Kidney tubule cell (primary cell): ENCODE results near the gene TMSB15C.
A peak's percentile ranks its signal among the peaks of the same experiment; 100 is the strongest.
"Not testable (repeated sequence)": the region's sequence is repeated elsewhere in the genome, so short reads cannot be mapped to it uniquely, and the experiment has no call there.

ENCODE experiments used
- DNase-seq: peaks from one replicate; pipeline ENCODE4 v3.0.0-alpha.2; 2018; ENCODE audit warnings: low spot score

Gene TMSB15C

DNA sequence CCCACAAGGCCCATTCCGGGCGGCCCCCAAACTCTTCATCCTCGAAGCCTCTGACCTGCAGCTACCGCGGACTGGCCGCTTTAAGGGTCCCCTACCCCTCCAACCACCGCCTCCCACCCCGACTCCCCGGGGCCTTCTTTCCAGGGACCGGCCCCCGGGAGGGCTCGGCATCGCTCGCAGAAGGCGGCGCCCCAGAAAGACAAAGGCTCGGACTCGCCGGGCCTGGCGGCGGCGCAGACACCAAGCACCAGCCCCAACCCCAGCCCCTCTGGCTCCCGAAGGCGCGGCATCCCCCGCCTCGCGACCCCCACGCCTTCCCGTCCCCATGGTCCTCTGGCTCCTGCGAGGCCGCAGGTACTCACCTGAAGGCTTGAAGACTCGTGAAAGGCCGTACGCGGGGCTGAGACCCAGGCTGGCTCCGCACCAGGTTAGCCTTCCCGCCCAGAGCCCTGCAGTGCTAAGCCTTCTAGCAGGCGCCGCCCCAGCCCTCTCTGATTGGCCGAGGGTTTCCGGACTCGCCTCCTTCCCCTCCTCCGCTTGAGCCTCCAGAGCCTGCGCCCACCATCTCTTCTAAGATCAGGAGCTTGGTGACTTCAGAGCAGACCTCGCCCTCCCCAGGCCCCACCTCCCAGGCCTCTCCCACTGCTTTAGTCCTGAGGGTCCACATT lies at the start of gene TMSB15C:
TMSB15C (minus strand) TSS at position 459 of the 668 bp plus-strand sequence.
- not testable (repeated sequence) for DNase-seq

DNA sequence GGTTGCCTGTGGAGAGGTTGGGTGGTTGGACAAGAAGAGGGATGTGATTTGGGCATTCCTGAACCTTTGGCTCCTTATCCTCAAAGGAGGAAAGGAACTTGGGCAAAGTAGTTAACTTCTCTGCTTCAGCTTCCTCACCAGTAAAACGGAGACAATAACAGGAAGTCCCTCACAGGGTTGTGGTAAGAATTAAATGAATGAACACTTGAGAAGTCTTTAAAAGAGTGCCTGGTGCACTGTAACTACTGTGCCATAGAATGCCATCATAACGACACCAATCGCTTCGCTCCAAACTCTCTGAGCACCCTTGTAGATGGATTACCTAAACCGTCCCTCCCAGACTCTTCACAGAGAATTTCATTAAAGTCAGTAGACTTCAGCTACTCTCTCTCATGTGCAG lies 46.8 kb upstream of the TMSB15C start:
- no peak for DNase-seq

DNA sequence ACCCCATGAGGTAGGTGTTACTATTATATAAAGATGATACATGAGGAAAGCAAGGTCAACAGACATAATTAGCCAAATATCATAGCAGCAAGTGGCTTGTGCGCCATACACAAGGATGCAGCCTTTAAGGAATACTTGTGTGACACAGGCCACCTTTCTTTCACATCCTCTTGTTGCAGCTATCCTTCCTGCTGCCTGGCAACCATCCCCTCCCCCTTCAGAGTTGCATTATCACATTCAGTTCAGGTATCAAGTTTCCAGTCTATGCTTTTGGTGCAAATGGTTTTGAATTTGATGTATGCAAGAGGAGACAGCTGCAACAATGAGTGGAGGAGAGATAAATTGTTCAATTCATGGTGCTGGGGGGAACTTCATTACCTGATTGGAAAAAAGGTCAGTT lies 42.7 kb upstream of the TMSB15C start:
- no peak for DNase-seq

- DNase-seq = no peak
Observed at GRCh38 chrX:104117759-104118158, 41.7 kb upstream of the TMSB15C start.

DNA sequence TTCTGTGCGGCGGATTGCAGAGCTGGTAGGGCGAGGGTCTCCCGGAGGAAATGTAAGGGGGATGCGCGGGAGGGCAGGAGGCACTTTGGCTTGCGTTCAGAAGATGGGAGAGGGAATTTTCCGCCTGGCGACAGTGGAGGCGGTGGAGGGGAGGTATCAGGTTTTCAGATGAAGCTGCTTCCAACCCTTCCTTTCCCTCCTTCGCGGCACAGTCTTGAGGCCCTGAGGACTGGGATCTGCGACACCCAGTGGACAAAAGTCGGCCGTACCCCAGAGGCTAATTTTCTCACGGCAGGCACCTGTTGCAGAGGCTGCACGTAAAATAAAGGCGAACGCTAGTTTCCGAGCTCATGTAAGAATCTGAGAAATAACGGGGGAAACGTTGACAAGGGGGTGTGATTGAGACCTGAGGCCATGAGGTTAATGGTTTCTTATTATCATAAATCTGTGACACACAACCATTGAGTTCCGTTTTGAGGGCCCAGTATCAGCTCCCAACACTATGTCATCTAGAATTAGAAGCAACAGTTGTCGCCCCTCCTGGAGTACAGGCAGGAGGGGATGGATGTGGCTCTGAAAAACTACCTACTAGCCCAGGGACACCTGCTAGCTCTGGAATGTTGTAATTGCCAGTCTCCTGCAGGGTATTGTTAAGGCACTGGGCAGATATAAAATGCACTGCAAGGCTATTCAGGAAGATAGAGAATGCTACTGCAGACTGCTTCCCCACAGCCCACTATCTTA lies 37.4 kb upstream of the TMSB15C start:
- peak; percentile 67 for DNase-seq

DNA sequence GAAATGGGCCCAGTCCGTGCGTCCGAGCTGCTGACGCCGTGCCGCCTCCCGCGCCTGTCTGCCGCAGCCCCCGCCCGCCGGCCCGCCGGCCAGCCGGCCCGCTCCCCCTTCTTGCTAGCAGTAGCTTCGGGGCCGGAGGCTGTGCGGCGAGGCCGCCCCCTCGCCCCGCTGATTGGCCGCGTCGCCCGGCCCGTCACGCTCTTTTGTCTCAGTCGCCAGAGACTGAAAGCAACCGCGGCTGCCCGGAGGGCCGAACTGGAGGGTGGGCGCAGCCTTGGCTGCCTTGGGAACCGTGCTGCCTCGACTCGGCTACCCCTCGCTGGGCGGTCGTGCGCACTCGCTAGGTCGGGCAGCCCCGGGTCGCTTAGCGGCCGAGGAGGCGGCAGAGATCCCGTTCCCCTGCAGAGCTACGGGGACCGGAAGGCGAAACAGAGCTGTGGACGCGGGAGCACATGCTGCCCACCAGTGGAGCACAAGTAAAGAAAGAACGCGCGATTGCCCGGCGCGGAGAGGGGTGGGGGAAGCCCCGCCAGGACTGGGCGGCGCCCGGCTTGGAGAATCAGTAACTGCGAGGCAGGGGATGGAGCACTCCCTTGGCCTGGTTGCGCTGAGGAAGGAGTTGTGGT lies 36.4 kb upstream of the TMSB15C start, which contains the start of gene ZCCHC18:
ZCCHC18 (plus strand) TSS at position 198 of the 626 bp plus-strand sequence. CDS start 1,589 bp downstream, outside the sequence.
- DNase-seq = peak; percentile 65

DNA sequence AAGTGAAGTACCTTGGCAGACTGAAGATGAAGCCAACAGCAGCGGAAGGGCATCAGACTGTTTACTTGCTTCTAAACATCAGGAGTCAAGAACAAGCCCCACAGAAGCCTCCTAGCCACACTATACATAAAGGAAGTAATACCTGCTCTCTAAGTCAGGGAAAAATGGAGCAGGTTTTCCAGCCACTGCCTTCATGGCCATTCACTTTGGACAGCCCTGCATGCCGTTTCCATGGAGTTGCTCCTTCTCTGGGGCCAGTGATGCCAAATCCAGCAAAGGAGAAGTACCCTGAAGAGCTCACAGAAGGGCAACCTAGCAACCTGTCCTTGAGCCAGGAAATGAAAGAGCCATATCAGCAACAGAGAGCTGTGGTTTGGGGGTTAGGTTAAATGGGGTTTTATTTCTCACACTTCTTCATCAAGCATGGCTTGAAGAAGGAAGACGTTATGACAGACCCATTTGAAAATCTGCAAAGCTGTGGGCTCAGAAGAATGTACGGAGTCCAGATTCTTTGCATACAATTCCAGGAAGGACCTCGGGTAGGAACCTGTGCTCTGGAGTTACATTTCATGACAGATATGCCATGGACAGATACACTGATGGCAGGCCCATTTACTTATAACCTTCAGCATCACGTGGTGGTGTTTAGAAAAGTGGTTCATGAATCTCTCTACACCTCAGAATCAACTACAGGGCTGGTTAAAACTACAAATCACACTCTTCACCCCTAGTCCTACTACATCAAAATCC lies 34.6 kb upstream of the TMSB15C start:
- DNase-seq = not testable (repeated sequence)

DNA sequence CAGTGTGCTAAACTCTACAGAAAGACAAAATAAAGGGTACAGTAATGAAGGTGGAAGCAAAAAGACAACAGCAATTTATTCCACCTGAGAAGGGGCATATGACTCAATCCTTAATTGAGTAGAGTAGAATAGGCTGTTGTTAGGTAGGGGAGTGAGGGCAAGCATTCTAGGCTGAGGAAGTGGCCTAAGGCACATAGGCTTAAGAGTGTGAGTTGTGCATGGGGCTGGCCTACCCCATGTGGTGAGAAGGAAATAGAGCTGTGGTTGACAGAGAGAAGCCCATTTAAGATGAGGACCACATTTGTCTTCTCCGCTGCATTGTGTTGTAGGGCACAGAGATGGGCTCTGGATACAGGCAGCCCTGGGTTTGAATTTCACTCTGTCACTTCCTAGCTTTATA lies 32.9 kb upstream of the TMSB15C start:
- no peak for DNase-seq

DNA sequence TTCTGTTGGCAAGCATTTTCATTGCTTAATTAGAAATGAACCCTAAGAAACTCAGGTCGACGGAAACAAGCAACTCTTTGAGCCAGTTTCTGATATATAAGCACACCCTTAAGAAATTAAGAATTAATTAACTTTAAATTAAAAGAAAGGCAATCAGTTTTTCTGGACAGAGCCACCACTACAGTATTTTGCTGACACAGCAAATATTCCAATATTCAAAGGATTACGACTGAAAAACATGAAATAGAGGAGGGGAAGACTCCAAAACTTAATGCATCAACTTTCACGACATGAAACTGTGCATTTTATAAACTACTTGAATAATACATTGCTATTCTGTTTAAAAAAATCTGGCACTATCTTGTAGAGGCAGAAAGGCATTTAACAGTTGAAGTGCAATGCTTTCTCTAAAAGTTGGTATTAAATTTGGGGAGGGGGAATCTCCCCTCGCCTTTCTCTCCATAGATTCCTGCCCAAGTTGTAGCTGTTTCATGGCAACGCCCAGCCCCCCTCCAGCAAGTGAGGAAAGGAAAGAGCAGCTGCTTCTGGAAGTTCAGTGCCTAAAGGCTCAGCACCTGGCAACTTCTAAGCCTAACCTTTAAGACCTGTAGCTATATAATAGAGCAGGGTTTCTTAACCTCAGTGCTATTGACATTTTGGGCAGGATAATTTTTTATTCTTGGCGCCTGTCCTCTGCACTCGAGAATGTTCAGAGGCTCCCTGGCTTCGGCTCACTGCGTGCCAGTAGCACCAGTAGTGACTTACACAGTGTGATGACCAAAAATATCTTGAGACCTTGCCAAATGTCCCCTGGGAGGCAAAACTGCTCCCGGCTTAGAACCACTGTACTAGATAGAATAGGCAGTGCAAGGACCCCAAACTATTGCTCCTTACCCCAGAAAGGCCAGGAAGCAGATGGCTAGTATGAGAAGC lies 29.6 kb upstream of the TMSB15C start:
- DNase-seq = no peak

DNA sequence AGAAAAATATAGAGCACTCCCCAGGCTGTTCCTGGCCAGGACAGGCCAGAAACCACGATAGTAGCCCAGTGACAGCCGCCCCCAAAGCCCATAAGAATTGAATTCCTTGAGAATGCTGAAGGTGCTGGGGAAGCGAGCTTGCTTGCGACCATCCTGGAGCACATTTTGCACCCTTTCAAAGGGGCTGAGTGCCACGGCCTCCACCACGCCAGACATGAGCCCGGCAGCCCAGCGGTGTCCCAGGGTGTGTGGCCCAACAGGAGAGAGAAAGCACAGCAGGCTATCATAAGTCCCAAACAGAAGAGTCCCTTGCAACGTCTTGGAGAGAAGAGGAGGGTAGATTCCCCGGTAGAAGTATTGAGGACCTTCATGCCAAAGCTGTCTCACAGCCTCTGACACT lies 28.6 kb upstream of the TMSB15C start:
- no peak for DNase-seq

- no peak for DNase-seq
Observed at GRCh38 chrX:104098919-104099318, 22.9 kb upstream of the TMSB15C start.

DNA sequence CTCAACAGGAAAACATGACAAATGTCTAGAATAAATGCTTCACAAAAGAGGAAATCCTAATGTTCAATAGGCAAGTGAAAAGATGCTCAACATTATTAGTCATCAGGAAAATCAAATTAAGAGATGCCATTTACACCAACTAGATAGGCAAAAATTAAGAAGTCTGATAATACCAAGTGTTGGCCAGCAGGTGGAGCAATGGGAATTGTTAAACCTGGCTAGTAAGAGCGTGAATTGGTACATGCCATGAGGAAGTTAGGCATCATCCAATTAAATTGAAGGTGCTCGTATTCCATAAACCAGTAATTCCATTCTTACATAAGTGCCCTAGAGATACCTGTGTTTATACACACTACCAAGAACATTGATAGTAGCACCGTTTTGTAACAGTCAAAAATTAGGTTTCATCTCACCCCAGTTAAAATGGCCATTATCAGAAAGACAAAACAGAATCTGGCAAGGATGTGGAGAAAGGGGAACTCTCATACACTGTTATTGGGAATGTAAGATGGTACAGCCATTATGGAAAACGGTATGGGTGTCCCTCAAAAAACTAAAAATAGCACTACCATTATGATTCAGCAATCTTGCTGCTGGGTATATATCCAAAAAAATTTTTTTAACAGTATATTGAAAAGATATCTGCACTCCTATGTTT lies 22.2 kb upstream of the TMSB15C start:
- peak; percentile 67 for DNase-seq

DNA sequence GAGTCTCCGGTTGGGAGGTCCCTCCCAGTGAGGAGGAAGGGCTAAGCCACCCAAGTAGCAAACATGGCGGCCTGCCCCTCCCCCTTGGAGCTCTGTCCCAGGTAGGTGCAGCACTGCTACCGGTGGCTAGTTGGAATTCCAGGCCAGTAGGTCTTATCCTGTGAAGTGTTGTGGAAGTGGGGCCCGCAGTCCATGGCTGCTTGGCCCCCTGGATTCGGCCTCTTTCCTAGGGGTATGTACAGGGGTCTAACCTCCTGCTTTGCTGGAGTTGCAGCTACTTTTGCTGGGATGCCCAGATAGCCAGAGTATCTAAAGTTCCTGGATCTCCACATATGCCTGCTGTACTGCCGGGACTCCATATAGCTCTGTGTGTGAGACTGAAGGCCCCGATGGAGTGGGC lies 9.9 kb upstream of the TMSB15C start:
- no peak for DNase-seq

DNA sequence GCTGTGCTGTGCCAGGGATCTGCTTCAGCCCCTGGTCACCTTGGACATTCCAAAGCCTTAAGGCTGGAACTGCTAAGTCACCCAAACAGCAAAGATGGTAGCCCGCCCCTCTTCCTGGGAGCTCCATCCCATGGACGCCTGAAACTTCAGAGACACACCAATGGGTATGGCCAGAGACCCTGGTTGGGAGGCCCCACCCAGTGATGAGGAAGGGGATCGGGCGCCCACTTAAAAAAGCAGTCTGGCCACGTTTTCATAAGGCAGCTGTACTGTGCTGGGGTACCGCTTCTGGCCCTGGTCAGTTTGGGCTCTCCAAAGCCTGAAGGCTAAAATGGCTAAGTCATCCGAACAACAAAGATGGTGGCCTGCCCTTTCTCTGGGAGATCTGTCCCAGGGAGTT lies 9.4 kb upstream of the TMSB15C start:
- DNase-seq = no peak

DNA sequence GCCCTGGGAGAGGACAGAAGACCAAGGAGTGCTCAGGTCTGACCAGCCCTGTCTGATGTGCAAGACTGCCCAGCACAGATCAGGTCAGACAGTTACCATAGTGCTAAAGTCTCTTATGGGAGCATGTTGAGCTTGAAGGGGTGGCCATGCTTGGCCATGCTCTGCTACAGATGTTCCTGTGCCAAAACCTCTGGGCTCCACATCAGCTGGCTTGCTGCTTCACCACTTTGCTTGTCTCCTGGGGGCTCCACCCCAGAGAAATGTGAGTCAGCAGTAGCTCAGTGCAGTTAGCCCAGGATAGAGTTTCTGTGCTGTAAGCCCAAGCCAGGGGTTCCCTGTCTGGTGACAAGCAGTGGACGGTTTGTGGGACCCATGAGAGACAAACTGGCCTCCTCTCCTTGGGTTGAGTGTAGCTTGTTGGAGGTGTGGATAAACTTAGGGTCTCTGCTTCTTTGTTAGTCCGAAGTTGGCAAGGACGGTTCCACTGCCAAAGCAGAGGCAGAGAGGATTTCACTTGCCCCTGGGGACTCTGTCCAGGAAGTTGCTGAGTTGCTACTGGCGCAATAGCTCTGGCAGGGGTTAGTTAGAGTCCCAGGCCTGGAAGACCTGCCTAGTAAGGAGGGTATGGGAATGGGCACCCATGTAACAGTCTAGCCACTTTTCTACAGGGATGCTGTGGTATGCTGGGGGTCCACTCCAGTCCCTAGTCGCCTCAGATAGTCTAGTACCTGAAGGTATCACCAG lies 8.7 kb upstream of the TMSB15C start:
- DNase-seq = no peak

GRCh38 chrX:104084063-104084462 lies 8.0 kb upstream of the TMSB15C start:
- no peak for DNase-seq

DNA sequence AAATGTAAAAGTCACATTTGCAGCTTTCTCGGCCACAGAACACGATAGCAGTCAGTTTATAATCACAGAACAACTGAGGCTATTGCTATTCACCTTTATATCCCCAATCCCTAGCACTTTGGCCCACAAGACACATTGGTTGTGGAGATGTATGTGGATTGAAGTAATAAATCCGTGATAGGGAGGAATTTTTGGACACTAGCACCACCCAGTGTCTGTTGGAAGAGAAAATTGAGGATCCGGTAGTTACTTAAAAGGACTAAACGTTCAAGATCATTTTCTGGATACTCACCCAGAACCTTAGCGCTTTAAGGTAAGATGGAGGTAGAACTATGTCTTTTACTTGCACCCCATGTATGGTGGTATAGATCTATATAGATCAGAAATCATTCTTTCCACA lies 1.8 kb upstream of the TMSB15C start:
- not testable (repeated sequence) for DNase-seq

DNA sequence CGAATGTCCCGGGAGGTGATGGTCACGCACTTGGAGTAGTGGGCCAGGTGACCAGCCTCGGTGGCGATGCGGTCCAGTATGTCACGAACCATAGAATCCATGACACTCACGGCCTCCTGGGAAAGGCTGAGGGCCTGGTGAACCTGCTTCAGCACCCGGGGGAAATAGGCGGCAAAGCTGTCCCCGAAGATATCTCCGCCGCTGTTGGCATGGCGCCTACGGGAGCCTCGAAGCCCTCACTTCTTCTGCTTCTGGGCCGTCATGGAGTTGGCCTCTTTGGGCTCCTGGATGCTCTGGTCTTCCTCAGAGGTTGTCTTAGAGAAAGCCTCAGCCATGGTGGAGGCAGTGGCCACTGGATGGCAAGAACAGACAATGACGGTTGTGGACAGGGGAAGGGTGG lies 13.4 kb downstream of the TMSB15C start:
- DNase-seq = not testable (repeated sequence)

DNA sequence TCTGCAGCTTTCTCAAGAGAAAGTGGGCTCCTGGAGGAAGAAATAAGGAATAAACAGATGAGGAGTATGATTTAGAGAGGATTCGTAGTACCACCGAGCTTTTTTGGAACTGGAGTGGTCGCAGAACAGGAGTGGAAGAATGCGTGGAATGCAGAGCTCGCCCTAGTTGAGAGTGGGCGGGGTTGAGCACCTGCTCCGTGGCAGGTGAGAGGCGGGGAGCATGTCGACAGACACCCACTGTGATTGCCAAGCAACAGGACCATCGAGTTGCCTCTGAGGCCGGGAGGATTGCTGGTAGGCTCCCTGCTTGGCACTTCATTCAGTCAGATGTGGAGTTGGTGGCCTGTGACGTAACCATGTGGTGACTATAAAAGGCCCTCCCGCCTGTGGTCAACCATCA lies 21.1 kb downstream of the TMSB15C start:
- DNase-seq = not testable (repeated sequence)

GRCh38 chrX:104047171-104047570 lies 28.9 kb downstream of the TMSB15C start:
- no peak for DNase-seq
